ENCODE results near the gene ARMC6.

ARMC6 gene

DNA sequence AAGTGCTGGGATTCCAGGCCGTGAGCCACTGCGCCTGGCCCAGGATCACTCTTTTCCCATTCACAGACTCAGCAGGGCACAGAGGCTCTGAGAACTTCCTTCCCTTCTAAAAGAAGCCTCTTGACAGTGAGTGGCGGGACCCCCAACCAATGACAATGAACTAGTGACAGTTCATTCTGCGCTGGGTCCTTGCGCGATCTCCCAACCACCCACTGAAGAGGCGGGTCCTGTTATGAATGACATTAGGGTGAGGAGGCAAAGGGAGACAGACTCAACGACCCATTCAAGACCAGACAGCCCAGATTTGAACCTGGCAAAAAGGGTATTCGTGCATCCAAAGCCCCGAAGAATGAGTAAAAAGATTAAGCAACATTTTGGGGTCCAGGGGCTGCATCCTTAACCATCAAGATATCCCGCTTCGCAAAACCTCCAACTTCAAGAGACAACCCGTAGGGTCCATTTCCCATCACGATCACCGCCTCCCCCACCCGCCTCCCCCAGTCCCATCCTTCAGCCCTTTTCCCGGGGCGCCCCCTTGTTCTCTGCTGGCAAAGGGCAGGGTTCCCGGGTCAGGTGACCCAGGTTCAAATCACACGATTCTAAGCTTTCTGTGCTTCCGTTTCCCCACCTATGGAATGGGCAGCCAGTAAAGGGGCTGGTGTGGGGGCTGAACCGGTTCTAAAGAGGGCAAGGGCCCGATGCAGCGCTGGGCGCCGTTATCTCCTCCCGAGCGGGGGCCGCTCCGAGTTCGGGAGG is 805 bp upstream of the ARMC6 start (continued):
- TF ChIP-seq ZSCAN16 (tag by site-specific recombination; IDR thresholded peaks at IDR 0.05) (peak; percentile 99), ZNF624 (tag by site-specific recombination; IDR thresholded peaks at IDR 0.05) (no peak), ZNF391 (tag by site-specific recombination; IDR thresholded peaks at IDR 0.05; ENCODE audit: borderline replicate concordance, low read depth) (no peak), SETDB1 (IDR thresholded peaks at IDR 0.05; ENCODE audit: insufficient read length, low read length) (no peak), ZNF266 (tag by site-specific recombination; IDR thresholded peaks at IDR 0.05; ENCODE audit: low read depth) (no peak), IKZF3 (tag by site-specific recombination; IDR thresholded peaks at IDR 0.05) (peak; percentile 59), ZNF510 (tag by site-specific recombination; IDR thresholded peaks at IDR 0.05; ENCODE audit: insufficient replicate concordance) (no peak), ZNF394 (tag by site-specific recombination; IDR thresholded peaks at IDR 0.05; ENCODE audit: borderline replicate concordance) (no peak), ZNF350 (tag by site-specific recombination; IDR thresholded peaks at IDR 0.05) (no peak), ZNF335 (tag by site-specific recombination; conservative IDR thresholded peaks at IDR 0.05) (peak; percentile 78), ZNF785 (tag by site-specific recombination; IDR thresholded peaks at IDR 0.05) (no peak), ZNF248 (tag by site-specific recombination; IDR thresholded peaks at IDR 0.05) (no peak), KLF8 (tag by site-specific recombination; IDR thresholded peaks at IDR 0.05) (no peak), MZF1 (tag by site-specific recombination; IDR thresholded peaks at IDR 0.05; ENCODE audit: borderline replicate concordance) (no peak), RBAK (tag by site-specific recombination; IDR thresholded peaks at IDR 0.05) (no peak), ZNF521 (tag by site-specific recombination; IDR thresholded peaks at IDR 0.05) (no peak), TCF7L2 (IDR thresholded peaks at IDR 0.05; ENCODE audit: borderline replicate concordance, low read depth, low read length) (no peak), ZNF501 (tag by site-specific recombination; IDR thresholded peaks at IDR 0.05) (no peak), ZNF558 (tag by site-specific recombination; IDR thresholded peaks at IDR 0.05) (no peak), ZNF701 (tag by site-specific recombination; IDR thresholded peaks at IDR 0.05) (no peak), ZNF660 (tag by site-specific recombination; IDR thresholded peaks at IDR 0.05) (no peak), ZNF677 (tag by site-specific recombination; IDR thresholded peaks at IDR 0.05) (no peak)
- TF ChIP-seq, protein P1, sequence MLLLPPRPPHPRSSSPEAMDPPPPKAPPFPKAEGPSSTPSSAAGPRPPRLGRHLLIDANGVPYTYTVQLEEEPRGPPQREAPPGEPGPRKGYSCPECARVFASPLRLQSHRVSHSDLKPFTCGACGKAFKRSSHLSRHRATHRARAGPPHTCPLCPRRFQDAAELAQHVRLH (tag by site-specific recombination; IDR thresholded peaks at IDR 0.05), result no peak
- TF ChIP-seq, protein P2, sequence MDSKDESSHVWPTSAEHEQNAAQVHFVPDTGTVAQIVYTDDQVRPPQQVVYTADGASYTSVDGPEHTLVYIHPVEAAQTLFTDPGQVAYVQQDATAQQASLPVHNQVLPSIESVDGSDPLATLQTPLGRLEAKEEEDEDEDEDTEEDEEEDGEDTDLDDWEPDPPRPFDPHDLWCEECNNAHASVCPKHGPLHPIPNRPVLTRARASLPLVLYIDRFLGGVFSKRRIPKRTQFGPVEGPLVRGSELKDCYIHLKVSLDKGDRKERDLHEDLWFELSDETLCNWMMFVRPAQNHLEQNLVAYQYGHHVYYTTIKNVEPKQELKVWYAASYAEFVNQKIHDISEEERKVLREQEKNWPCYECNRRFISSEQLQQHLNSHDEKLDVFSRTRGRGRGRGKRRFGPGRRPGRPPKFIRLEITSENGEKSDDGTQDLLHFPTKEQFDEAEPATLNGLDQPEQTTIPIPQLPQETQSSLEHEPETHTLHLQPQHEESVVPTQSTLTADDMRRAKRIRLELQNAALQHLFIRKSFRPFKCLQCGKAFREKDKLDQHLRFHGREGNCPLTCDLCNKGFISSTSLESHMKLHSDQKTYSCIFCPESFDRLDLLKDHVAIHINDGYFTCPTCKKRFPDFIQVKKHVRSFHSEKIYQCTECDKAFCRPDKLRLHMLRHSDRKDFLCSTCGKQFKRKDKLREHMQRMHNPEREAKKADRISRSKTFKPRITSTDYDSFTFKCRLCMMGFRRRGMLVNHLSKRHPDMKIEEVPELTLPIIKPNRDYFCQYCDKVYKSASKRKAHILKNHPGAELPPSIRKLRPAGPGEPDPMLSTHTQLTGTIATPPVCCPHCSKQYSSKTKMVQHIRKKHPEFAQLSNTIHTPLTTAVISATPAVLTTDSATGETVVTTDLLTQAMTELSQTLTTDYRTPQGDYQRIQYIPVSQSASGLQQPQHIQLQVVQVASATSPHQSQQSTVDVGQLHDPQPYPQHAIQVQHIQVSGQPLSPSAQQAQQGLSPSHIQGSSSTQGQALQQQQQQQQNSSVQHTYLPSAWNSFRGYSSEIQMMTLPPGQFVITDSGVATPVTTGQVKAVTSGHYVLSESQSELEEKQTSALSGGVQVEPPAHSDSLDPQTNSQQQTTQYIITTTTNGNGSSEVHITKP (tag by site-specific recombination; IDR thresholded peaks at IDR 0.05), result no peak
- TF ChIP-seq, protein P3, sequence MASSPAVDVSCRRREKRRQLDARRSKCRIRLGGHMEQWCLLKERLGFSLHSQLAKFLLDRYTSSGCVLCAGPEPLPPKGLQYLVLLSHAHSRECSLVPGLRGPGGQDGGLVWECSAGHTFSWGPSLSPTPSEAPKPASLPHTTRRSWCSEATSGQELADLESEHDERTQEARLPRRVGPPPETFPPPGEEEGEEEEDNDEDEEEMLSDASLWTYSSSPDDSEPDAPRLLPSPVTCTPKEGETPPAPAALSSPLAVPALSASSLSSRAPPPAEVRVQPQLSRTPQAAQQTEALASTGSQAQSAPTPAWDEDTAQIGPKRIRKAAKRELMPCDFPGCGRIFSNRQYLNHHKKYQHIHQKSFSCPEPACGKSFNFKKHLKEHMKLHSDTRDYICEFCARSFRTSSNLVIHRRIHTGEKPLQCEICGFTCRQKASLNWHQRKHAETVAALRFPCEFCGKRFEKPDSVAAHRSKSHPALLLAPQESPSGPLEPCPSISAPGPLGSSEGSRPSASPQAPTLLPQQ (tag by site-specific recombination; IDR thresholded peaks at IDR 0.05), result 0 out of 2 replicates have a peak, but pooled peaks have one; percentile 5
- TF ChIP-seq, protein P4, sequence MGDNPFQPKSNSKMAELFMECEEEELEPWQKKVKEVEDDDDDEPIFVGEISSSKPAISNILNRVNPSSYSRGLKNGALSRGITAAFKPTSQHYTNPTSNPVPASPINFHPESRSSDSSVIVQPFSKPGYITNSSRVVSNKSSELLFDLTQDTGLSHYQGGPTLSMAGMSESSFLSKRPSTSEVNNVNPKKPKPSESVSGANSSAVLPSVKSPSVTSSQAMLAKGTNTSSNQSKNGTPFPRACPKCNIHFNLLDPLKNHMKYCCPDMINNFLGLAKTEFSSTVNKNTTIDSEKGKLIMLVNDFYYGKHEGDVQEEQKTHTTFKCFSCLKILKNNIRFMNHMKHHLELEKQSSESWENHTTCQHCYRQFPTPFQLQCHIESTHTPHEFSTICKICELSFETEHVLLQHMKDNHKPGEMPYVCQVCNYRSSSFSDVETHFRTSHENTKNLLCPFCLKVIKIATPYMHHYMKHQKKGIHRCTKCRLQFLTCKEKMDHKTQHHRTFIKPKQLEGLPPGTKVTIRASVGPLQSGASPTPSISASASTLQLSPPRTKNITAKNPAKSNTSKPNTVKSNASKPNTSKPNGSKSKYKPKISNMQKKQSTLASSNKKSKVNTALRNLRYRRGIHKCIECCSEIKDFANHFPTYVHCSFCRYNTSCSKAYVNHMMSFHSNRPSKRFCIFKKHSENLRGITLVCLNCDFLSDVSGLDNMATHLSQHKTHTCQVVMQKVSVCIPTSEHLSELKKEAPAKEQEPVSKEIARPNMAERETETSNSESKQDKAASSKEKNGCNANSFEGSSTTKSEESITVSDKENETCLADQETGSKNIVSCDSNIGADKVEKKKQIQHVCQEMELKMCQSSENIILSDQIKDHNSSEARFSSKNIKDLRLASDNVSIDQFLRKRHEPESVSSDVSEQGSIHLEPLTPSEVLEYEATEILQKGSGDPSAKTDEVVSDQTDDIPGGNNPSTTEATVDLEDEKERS (tag by site-specific recombination; IDR thresholded peaks at IDR 0.05), result no peak
- TF ChIP-seq, protein P5, sequence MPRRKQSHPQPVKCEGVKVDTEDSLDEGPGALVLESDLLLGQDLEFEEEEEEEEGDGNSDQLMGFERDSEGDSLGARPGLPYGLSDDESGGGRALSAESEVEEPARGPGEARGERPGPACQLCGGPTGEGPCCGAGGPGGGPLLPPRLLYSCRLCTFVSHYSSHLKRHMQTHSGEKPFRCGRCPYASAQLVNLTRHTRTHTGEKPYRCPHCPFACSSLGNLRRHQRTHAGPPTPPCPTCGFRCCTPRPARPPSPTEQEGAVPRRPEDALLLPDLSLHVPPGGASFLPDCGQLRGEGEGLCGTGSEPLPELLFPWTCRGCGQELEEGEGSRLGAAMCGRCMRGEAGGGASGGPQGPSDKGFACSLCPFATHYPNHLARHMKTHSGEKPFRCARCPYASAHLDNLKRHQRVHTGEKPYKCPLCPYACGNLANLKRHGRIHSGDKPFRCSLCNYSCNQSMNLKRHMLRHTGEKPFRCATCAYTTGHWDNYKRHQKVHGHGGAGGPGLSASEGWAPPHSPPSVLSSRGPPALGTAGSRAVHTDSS (tag by site-specific recombination; IDR thresholded peaks at IDR 0.05), result no peak

Measured in HEK293 (cell line).